ENCODE measurements around the gene MACROD1.

- TF ChIP-seq, protein P1, sequence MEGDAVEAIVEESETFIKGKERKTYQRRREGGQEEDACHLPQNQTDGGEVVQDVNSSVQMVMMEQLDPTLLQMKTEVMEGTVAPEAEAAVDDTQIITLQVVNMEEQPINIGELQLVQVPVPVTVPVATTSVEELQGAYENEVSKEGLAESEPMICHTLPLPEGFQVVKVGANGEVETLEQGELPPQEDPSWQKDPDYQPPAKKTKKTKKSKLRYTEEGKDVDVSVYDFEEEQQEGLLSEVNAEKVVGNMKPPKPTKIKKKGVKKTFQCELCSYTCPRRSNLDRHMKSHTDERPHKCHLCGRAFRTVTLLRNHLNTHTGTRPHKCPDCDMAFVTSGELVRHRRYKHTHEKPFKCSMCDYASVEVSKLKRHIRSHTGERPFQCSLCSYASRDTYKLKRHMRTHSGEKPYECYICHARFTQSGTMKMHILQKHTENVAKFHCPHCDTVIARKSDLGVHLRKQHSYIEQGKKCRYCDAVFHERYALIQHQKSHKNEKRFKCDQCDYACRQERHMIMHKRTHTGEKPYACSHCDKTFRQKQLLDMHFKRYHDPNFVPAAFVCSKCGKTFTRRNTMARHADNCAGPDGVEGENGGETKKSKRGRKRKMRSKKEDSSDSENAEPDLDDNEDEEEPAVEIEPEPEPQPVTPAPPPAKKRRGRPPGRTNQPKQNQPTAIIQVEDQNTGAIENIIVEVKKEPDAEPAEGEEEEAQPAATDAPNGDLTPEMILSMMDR (IDR thresholded peaks at IDR 0.05) = no peak
- no peak for TF ChIP-seq POLR2A (IDR thresholded peaks at IDR 0.05)
Observed at GRCh38 chr11:64084146-64084950, 81.6 kb downstream of the MACROD1 start.

All from Peyer's patch (tissue), 4 donors.